GM18520 (cell line): ENCODE results near the gene ALG14.
"Not testable (repeated sequence)": the region's sequence is repeated elsewhere in the genome, so short reads cannot be mapped to it uniquely, and the experiment has no call there.

Experiments used
- ATAC-seq: cut with Tn5 transposase; IDR thresholded peaks from one replicate; pipeline ENCODE4 v1.9.1; 2021; ENCODE audit not compliant: unreplicated experiment

The ALG14 gene

DNA sequence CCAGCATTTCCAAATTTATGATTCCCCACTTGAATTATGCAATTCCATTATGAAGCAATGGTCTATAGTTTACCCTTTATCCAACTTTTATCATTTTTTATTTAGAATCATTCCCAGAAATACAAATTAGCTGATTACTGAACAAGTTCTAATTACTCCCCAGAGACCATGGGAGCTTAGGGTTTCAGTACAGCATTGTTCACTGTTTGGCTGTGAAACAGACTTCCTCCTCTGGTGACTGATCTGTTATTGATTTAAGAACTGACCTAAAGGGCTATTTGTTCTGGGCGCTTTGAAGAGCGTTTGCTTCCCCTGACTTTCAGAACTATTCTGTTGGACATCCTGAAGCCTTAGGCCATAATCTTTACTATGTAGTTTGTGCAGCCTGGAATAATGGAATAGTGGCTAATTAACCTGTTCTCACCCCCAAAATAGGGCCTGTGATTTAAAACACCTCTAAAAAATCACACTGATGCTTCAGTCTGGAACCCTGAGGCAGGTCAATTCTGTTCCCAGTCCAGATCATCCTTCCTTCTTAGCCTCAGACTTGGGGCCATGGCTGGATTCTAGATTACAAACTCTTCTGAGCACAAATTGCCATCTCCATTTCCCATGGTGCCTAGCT lies 58.7 kb downstream of the ALG14 start:
- ATAC-seq = no peak

DNA sequence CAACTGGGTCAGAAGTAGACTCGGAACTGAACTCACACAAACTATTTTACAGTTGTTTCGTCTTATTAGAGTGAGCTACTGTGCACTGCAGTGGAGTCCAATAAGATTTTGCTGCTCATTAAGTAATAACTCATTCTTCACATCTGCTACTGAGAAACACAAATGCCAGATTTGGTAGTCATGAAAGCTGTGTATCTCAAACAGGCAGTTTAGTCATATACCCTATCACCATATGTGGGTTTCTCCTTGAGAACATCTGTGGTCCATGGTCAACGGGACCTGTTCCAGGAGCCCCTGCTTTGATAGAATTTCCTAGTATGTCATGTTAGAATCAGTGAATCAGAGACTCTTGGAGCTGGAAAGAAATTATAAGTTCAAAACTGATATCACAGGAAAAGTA lies 60.4 kb downstream of the ALG14 start:
- no peak for ATAC-seq

DNA sequence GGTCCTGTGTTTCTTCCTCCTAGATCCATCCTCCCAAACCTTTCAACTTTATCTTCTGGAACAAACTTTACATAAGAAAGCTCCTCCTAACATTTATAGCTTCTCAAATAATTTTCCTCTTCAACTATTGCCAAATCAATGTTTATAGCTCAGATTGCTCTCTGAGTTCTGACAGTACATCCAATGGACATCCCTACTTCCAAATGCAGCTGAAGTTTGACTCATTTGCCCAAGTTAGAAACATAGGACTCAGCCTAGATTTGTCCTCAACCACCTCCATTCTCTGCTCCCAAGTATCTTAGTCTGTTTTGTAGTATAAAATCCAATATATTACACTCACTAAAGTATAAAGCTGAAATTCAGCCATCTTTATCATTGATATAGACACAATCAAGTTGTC lies 62.6 kb downstream of the ALG14 start:
- no peak for ATAC-seq

DNA sequence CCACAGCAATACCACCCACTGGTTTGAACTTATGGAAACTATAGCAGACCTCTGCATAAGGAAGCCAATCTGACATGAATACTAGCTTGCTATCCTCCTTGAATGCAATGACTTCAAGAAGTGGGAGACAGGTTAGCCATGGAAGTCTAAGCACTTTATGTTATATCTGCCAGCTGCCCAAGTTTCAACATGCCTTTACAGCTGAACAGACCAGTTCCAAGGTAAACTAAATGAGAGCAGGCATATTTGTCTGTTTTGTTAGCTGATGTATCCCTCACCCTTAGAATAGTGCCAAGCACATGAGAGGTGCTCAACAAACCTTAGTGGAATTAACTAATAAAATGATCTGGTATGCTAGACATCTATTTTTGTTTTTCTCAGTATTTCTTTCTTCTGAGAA lies 65.1 kb downstream of the ALG14 start:
- no peak for ATAC-seq

DNA sequence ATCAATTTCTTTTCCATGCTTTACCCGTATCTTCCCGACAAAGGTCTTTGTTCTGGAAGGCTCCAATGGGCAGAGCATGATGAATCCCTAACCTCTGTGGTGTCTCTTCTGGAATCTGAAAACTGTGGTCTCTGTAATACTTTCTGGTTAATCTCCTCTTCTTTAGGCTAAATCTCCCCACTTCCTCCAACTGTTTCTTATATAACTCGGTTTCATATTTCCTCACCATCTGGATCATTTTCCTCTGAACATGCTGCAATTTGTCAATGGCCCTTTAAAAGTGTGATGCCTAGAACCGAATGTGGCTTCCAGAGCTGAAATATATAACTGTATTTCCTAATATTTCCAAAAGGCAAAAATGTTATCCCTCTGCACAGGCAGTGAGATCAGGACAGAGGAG lies 66.1 kb downstream of the ALG14 start:
- ATAC-seq = no peak

DNA sequence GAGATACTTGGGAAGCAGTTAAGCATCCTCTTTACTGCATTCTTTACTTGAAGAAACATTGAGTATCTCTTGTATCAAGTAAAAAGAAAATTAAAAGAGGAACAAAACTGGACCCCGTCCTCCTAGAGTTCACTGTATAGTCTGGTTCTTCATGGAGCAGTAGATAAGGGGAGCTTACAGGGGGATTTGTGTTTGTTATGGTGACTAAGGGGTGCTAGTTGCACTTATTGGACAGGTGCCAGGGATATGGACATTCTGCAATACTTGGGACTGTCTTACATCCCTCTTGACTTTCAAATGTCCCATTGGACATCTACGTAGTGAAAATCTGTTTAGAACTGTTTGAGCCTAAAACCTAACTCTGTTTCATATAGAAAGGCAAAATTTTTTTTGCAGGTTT lies 67.2 kb downstream of the ALG14 start:
- ATAC-seq = no peak

DNA sequence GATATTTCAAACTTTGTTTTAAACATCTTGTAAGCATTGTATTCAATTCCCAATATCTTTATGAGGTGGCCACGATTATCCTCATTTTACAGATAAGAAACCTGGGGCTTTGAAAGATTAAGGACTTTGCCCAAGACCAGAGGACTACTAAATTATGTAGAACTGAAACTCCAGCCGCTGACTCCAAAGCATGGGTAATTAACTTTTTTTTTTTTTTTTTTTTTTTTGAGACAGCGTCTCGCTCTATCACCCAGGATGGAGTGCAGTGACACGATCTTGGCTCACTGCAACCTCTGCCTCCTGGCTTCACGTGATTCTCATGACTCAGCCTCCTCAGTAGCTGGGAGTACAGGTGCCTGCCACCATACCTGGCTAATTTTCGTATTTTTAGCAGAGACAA lies 68.7 kb downstream of the ALG14 start:
- ATAC-seq = no peak

DNA sequence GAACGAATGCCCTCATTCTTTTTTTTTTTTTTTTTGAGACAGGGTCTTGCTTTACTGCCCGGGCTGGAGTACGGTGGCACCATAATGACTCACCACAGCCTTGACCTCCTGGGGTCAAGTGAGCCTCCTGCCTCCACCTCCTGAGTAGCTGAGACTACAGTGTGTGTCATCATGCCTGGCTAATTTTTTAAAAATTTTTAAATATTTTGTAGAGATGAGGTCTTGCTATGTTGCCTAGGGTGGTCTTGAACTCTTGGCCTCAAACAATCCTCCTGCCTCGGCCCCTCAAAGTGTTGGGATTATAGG lies 69.4 kb downstream of the ALG14 start:
- ATAC-seq = no peak

DNA sequence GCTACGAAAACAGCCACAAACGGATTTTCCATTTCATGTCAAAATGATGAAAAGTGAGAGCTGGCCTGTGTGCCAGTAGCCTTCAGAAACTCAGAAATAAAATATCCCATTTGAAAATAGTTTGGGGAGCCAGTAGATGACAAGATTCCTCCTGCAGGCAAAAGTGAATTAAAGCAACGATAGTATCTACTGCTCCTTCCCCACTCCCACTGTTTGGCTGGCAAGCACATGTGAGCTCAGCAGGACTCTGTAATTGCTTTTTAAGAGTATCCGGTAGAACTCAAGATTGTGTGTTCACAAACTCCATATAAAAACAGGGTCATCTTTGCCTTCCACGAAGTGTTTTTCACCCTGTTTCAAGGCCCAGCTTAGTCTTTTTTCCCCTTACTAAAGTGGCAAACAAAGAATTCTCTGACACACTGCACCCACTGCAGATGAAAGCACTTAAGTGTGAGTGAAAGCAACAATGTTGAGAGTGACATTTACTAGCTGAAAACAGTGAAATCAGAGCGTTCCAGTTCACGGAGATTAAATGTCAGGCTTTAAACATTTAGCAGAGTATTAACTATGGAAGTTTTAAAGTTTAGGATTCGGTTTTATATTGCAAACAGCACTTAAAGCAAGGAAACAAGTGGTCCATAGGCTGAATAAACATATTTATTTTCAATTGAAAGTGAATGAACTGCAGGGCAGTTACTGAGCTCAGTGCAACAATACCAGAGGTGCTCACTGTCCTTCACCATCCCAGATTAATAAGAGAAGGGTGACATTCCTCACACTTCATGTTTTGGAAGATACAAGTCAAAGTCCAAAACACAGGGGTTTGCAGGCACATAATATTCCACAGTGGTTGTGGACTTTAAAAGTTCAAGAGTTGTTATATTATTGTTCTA lies 70.0 kb downstream of the ALG14 start:
- no peak for ATAC-seq

DNA sequence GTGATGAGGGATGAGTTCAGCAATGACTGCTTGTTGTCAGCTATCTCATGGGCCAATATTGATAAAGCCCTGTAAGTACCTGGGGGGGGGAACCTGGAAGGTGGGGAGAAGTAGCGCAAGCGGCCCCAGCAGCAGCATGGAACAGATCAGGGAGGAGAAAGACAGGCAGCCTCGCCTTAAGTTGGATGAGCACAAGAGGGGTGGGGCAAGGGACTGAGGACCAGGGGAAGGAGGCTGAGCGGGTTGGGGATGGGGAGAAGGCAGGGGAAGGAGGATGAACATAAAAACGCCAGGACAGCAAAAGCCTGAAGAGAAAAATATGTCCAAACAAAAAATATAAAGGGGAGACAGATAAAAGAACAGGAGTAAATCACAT lies 70.6 kb downstream of the ALG14 start:
- no peak for ATAC-seq

DNA sequence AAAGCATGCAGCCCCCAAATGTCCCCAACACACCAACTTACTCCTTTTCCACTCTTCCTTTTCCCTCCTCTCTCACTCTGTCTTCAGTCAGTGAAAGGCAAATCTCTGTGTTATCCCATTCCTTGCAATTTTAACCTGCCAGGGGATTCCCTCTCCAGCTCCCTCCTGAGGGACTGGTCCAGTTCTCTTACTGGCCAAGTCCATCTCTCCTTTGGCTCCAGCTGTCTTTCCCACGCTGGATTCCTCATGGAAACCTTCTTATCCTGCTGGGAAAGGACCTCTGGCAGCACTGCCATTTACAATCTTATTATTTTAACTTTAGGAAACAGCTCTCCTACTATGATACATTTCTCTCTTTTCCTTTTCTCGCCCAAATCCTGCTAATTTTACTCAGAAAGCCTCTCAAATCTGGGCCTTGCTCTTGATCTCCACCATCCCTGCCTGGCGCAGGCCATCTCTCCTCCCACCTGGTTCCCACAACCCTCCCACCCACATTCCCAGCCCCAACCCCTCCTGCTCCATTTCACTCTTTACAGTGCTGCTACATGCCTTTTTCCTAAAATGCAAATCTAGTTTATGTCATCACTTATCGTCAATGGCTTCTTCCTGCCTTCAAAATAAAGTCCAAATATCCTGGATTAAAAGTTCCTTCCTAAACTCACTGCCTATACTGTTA lies 73.2 kb downstream of the ALG14 start:
- ATAC-seq = no peak

DNA sequence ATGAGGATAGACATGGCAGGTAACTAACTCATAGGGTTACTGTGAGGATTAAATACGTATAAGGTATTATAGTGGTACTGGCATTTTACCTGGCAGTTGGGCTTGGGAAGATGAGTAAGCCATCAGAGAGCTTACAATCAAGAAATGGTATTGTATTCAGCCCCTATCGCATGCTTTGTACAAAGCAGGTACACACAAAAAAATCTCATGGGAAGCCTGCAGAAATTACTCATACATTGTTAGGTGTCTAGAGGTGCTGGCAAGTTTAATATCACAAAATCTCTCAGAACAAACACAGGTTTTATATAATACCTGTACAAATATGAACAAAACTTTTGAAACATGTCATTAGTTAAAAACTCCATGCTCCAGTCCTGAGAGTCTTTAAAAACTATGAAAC lies 74.0 kb downstream of the ALG14 start:
- no peak for ATAC-seq

DNA sequence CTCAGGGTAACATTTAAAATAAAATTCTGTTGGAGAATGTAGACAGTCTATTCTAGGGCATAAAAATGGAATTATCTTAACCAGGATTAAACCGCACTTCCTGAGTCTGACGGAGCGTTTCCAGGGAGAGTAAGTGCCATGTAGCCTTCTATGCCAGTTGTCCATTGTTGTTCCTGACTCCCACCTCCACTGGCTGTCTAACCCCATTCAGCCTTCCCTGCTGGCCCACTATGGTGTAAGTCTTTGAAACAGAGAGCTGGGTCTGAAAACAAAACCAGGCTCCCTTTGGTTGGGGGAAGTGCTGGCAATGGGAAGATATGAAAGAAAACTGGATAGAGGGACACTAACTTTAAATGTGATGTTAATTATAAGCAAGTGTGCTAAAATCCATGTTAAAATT lies 74.6 kb downstream of the ALG14 start:
- ATAC-seq = no peak

DNA sequence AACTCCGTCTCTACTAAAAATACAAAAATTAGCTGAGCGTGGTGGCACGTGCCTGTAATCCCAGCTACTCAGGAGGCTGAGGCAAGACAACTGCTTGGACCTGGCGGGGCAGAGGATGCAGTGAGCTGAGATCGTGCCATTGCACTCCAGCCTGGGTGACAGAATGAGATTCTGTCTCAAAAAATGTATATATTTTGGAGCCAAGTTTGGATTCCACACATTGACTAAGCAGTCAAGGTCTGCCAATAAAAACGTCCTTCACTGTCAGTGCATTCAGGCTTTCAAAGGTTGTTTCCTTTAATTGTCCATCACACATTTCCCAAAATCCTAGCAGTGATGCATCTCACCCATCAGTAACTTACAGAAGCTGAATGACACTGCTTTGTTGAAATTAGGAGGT lies 77.2 kb downstream of the ALG14 start:
- not testable (repeated sequence) for ATAC-seq

DNA sequence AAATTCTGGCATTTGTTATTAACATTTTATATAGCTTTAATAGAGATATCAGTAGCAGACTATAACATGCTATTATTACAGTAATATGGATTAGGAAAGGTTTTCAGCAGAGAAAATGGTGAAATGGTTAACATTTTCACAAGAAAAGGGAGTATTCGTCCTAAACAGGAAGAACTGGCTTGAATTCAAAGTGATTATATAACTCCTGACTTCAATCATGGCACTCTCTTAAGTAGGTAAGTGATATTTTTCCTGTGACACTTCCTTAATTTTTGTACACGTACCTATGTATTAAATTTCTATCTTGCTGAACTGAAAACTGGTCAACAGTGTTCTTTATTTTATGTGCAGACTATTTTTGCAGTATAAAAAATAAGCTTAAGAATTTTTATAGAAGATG lies 77.9 kb downstream of the ALG14 start:
- no peak for ATAC-seq

DNA sequence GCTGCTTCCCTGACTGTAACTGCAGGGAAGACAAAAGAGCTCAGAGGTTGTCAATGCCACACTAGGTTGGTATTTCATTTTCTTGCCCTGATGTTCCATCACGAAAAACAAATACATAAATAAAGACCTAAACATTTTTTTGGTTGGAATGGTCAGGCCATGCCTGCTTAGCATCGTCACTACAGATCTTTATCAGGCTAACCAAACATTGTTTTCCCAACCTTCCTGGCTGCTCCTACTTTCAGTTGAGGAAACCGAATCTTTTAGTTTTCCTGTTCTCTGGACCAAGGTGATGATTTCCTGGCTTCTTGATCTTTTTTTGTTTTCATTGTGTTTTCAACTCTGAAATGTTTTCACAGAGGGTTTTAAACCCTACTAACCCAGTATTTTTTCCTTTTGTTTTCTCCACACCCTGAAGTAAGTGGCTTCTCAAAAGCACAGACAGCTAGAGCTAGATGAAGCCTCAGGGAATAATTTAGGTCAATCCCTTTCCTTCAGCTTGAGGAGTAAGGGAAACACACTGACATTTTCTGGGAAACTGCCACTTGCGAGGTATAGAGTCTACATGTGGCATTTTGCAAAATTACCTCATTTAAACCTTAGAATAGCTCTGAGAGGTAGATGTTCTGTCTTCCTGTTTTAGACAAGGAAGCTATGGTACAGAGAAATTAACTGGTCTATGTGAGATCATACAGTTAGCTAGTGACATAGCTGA lies 78.7 kb downstream of the ALG14 start:
- ATAC-seq = no peak

DNA sequence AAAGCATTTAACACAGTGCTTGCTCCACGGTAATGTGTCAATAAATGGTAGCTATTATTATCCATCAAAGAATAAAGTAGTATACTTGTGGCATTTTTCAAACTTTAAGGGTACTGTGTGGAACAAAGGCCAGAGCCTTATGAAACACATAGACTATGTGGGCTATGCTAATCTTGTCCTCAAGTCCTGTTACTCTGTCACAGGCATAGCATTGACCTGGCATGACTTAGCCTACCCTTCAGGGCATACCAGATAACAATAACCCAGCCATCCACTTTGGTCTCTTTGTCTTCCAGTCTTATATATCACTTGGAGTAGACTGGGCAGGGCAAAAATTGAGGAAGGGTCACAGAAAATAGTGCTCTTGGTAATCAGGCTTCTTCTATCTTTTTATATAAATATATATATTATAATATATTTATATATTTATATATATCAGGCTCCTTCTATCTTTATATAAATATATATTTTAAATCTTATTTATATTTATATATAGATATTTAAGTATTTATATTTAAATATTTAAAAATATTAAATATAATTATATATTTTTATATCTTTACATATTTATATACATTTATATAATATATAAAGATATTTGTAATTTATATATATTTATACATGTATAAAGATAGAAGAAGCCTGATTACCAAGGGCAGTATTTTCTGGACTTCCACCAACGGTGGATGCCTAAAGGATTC lies 79.7 kb downstream of the ALG14 start:
- no peak for ATAC-seq

DNA sequence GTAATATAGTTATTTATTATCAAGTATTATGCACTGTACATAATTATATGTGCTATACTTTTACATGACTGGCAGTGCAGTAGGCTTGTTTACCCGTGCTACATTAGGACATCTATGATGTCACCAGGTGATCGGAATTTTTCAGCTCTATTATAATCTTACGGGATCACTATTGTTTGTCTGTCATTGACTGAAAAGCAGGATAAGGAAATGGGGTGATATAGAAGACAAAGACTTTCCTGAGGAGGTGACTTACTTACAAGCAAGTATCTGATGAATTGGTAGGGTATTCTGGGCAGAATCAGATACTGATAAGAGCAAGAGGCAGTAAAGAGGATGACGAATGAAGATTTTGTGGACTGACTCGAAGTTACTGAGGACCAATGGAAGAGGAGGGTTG lies 80.6 kb downstream of the ALG14 start:
- no peak for ATAC-seq

DNA sequence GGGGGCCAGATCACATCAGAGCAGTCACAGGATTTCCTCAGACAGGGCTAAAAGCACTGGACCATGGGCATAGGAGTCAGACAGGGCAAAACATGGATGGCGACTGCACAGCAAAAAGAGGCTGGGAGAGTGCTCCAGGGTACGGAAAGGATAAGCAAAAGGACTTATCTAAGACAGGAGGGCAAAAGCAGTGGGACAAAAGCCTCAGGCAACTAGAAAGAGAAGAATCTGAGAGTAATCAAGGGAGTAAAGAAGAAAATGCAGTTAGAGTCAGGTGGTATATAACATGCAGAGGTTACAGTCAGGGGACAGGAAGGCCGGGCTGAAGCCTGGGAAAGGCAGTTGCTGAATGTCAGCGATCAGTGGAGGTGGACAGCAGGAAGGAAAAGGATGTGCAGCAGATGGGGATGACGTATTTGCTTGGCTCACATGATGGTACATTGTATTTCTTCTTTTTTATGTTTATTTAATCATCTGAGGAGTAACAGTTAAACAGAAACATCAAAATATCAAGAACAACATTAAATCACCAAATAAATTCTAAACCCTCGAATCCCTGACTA lies 82.8 kb downstream of the ALG14 start:
- ATAC-seq = no peak

DNA sequence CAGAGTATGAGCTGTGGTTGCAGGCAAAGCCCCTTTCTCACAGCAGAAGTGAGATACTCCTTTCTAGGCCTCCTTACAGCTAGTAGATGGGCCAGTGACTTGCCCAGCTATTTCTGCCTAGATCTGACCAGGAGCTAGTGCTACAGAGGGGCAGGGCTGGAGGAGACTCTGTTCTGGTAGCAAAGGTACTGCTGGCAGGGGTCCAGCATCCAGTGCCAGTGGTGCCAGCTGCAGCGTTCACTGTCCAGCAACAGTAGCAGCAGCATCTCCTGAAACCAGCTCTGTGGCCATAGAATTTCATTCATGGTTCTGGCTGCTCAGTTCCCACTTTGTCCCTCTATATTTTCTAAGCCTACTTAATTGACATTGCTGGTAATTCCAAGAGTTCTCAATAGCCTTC lies 83.4 kb downstream of the ALG14 start:
- ATAC-seq = no peak

DNA sequence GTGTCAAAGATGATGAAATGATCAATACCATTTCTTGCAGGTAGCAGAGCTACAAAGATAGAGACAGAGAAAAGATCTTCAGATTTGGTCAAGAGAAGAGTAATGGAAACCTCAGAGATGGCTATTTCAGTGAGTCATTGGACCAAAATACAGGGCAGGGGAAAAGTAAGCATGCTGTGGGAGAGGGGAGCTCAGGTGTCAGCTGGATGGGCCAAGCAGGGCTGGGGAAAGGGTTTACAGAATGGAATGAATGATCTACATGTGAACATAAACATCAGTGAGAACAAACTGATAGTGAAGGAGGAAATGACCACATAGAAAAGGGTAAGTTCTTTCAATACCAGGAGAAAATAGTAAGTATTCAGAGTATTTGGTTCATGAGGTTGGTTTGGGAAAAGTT lies 84.4 kb downstream of the ALG14 start:
- no peak for ATAC-seq
